Muscle of leg (tissue), 11 donors: ENCODE data around the gene SETBP1. TPM values are rescaled to one million over a fixed set of nuclear protein-coding genes. Genes with fewer than 3 reads are reported as not detected.
A peak's percentile ranks its signal among the peaks of the same experiment; 100 is the strongest.

Source experiments
- DNase-seq: peaks from one replicate; pipeline ENCODE4 v3.0.0; 2013
- H3K27ac ChIP-seq: one replicate; pipeline ENCODE4 v1.5.1; 2013; ENCODE audit warnings: mild to moderate bottlenecking, low read length, control low read depth
- H3K27me3 ChIP-seq: one replicate; pipeline ENCODE4 v1.6.1; 2013; ENCODE audit warnings: low read length; ENCODE audit not compliant: control insufficient read depth, insufficient read depth
- H3K36me3 ChIP-seq: one replicate; pipeline ENCODE4 v1.6.1; 2013; ENCODE audit warnings: low read length; ENCODE audit not compliant: control insufficient read depth, insufficient read depth
- H3K4me1 ChIP-seq: one replicate; pipeline ENCODE4 v1.6.1; 2013; ENCODE audit warnings: low read length; ENCODE audit not compliant: control insufficient read depth, insufficient read depth
- H3K4me3 ChIP-seq: one replicate; pipeline ENCODE4 v1.5.1; 2013; ENCODE audit warnings: low read length, control low read depth
- H3K9me3 ChIP-seq: replicated peaks from 2 replicates; pipeline ENCODE4 v1.6.1; 2013; ENCODE audit warnings: low read depth, low read length; ENCODE audit not compliant: control insufficient read depth
- WGBS: methylation state at CpG from one replicate; pipeline ENCODE4 v1.1.5; 2013; ENCODE audit warnings: missing lambda C conversion rate; ENCODE audit not compliant: insufficient coverage; 5-methylcytosine and 5-hydroxymethylcytosine counted together
- polyA plus RNA-seq, 8 donors: library from polyadenylated mRNA; unstranded; fragments of 120-200 nt; gene quantifications; one replicate each; pipeline versions ENCODE4 v1.2.1 to v1.2.3, GENCODE V29; 2013; ENCODE audit warnings: inconsistent platforms in 1 of 8, low replicate concordance in 1 of 8; ENCODE audit not compliant: insufficient read length in 8 of 8, insufficient read depth in 1 of 8
- total RNA-seq: library from RNA; stranded (reverse); fragments of 120-200 nt; gene quantifications from one replicate; pipeline ENCODE4 v1.2.4, GENCODE V29; 2013

The SETBP1 gene
- total and polyA plus RNA-seq, 9 donors, result 11.0 to 20.5 (median 16.8) TPM

- Histone ChIP-seq H3K36me3 (no peaks in the 10 kb centered on the region), H3K27ac (no peak overlapping the region), H3K4me1 (peaks cover 3% of the 10 kb centered on the region), H3K4me3 (no peak overlapping the region), H3K27me3 (no peaks in the 10 kb centered on the region), H3K9me3 (no peaks in the 10 kb centered on the region)
- 100% methylated on average over 2 of the region's 4 CpGs for WGBS
- DNase-seq, result no peak
Observed at GRCh38 chr18:44911260-44911659, 230.6 kb downstream of the SETBP1 start.

GRCh38 chr18:44911773-44912172, 231.1 kb downstream of the SETBP1 start:
- Histone ChIP-seq H3K9me3 (no peaks in the 10 kb centered on the region), H3K4me1 (peaks cover 4% of the 10 kb centered on the region), H3K27me3 (no peaks in the 10 kb centered on the region), H3K27ac (no peak overlapping the region), H3K36me3 (no peaks in the 10 kb centered on the region), H3K4me3 (no peak overlapping the region)
- no CpG with 5 or more reads among the region's 3 CpGs for WGBS
- no peak for DNase-seq

DNA sequence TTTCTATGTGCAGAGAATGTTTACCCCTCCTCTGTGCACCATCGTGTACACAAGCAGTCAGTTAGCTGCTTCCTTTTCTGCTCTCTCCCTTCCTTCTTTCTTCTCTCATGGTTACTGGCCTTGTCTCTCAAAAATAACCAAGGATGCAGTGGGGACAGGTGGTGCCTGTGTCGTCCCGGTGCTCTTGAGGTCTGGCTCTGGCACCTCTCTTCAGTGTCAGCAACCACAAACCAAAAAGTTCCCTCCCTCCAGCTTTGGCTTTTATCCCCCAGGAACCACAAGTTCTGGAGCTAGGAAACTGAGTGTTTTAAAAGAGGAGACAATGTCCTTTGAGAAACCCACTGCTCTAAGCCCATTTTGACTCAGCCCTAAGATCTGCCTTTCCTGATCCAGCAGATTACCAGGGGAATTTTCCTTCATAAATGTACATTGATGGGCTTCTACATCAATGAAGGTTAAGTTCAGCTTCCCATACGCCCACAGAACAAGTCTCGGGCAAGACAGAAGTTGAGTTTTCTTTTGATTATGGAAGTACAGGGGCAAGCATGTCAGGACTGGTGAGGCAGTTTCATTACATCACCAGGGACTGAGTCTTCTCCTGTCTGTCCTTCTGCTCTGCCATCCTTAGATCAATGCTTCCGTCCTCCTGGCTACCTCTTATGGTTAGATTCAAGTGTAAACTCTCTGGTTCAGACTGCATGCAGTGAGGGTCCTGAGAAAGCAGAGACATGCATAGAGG, 232.2 kb downstream of the SETBP1 start:
- no peak for DNase-seq
- H3K4me3 ChIP-seq, result no peak overlapping the region
- H3K4me1 ChIP-seq, result peaks cover 13% of the 10 kb centered on the region
- no peak overlapping the region for H3K27ac ChIP-seq
- no peaks in the 10 kb centered on the region for H3K36me3 ChIP-seq
- H3K27me3 ChIP-seq, result no peaks in the 10 kb centered on the region
- WGBS, result 79% methylated on average over 2 of the region's 6 CpGs
- no peaks in the 10 kb centered on the region for H3K9me3 ChIP-seq

GRCh38 chr18:44914028-44914427, 233.3 kb downstream of the SETBP1 start:
- peaks cover 13% of the 10 kb centered on the region for H3K4me1 ChIP-seq

GRCh38 chr18:44915213-44915612, 234.5 kb downstream of the SETBP1 start:
- Histone ChIP-seq H3K9me3 (no peaks in the 10 kb centered on the region), H3K27me3 (no peaks in the 10 kb centered on the region), H3K4me3 (no peak overlapping the region), H3K27ac (no peak overlapping the region), H3K4me1 (peaks cover 13% of the 10 kb centered on the region), H3K36me3 (no peaks in the 10 kb centered on the region)
- DNase-seq, result no peak
- WGBS, result no CpG with 5 or more reads among the region's 2 CpGs

More at GRCh38 chr18:44914028-44914427, 233.3 kb downstream of the SETBP1 start:
- Histone ChIP-seq H3K36me3 (no peaks in the 10 kb centered on the region), H3K27ac (no peak overlapping the region), H3K9me3 (no peaks in the 10 kb centered on the region), H3K27me3 (no peaks in the 10 kb centered on the region), H3K4me3 (no peak overlapping the region)
- no peak for DNase-seq
- no CpG with 5 or more reads among the region's 5 CpGs for WGBS

DNA sequence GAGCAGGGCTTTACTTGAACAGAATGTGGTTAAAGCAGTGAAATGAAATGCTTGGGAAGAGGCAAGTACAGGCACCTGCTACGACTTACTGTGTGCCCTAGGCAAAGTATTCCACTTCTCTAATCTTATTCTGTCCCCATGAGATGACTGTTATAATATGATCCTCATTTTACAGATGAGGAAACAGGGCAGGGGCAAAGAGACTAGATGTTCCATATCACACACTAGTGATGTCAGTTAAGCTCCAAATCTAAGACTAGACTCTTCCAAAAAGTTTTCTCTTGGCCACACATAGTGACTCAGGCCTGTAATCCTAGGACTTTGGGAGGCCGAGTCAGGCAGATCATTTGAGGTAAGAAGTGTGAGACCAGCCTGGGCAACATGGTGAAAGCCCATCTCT, 235.0 kb downstream of the SETBP1 start:
- Histone ChIP-seq H3K4me3 (no peak overlapping the region), H3K27me3 (no peaks in the 10 kb centered on the region), H3K27ac (no peak overlapping the region), H3K36me3 (no peaks in the 10 kb centered on the region), H3K4me1 (peaks cover 13% of the 10 kb centered on the region), H3K9me3 (no peaks in the 10 kb centered on the region)
- WGBS, result no CpG with 5 or more reads among the region's 2 CpGs
- DNase-seq, result no peak

- H3K36me3 ChIP-seq, result no peaks in the 10 kb centered on the region
- DNase-seq, result no peak
- no peak overlapping the region for H3K4me3 ChIP-seq
- no peaks in the 10 kb centered on the region for H3K27me3 ChIP-seq
- WGBS, result 90% methylated on average over 2 of the region's 4 CpGs
- H3K4me1 ChIP-seq, result peaks cover 13% of the 10 kb centered on the region
- no peak overlapping the region for H3K27ac ChIP-seq
- no peaks in the 10 kb centered on the region for H3K9me3 ChIP-seq
Observed at GRCh38 chr18:44916429-44917207, 235.9 kb downstream of the SETBP1 start.

DNA sequence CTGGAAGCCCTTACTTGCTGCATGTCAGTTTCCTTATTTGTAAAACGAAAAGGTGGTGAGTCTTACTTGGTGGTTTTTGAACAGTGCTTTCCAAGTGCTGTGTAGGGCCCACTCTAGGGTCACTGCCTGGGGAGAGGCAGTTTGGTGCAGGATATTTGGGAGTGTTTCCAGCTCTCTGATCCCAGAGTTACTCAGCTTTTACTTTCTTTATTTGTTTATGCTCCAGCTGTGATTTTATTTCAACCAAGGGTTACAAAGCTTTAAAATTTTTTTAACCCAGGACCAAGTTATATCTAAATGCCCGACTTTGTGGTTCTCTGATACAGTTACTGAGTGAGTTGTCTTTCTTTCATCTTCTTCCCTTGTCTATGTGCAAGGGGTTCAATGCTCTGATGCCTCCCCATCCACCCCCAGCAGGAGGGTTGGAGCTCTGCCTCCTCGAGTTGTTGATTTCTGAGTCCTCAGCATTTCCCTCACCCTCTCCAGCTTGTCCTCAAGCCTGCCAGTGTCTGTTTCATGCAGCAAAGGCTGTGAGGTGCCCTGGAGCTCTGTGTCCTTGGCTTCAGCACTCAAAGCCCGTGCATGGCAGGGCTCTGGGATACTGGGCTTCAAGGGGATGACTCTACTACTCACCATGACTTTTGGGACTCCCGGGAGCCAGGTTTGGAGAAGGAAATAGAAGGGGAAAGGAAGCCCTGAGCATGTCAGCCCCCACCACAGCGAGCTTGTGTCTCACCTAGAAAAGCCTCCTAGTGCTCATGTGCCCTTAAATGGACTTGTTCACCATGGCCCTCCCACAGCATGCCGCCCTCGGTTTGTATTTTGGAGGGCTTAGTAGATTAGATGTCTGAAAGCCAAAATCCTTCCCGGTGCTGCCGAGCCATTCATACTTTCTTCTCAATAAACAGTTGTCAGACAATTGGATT, 236.8 kb downstream of the SETBP1 start:
- peaks cover 13% of the 10 kb centered on the region for H3K4me1 ChIP-seq
- no peaks in the 10 kb centered on the region for H3K36me3 ChIP-seq
- DNase-seq, result peak; percentile 24
- H3K27ac ChIP-seq, result no peak overlapping the region
- no peaks in the 10 kb centered on the region for H3K27me3 ChIP-seq
- WGBS, result 80% methylated on average over 3 of the region's 10 CpGs
- H3K9me3 ChIP-seq, result no peaks in the 10 kb centered on the region
- H3K4me3 ChIP-seq, result no peak overlapping the region

DNA sequence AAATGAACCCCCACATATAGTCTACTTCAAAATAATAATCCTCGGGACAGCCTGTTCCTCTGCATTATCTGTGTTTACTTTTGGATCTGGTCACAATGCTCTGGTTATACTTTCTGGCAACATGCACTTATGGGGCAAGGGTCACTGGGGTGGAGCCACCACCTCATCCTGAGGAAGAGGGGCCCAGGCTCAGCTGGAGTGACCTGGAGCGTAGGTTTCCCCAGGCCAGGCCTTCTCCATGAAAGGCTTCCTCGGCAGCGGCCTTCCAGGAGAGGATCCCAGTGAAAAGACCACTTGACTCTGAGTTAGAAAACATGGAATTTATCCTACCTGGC, 237.4 kb downstream of the SETBP1 start:
- Histone ChIP-seq H3K27me3 (no peaks in the 10 kb centered on the region), H3K27ac (no peak overlapping the region), H3K9me3 (no peaks in the 10 kb centered on the region), H3K36me3 (no peaks in the 10 kb centered on the region), H3K4me1 (peaks cover 13% of the 10 kb centered on the region), H3K4me3 (no peak overlapping the region)
- WGBS, result 77% methylated on average over 2 of the region's 4 CpGs
- DNase-seq, result no peak

GRCh38 chr18:44920441-44920840, 239.8 kb downstream of the SETBP1 start:
- no peak for DNase-seq
- 91% methylated on average over 4 of the region's 4 CpGs for WGBS
- no peaks in the 10 kb centered on the region for H3K9me3 ChIP-seq
- no peaks in the 10 kb centered on the region for H3K27me3 ChIP-seq
- peaks cover 13% of the 10 kb centered on the region for H3K4me1 ChIP-seq
- no peak overlapping the region for H3K4me3 ChIP-seq
- H3K36me3 ChIP-seq, result no peaks in the 10 kb centered on the region
- no peak overlapping the region for H3K27ac ChIP-seq
